K562 (cell line): ENCODE results near the gene CPNE1. TPM values are rescaled to one million over a fixed set of nuclear protein-coding genes. Genes with fewer than 3 reads are reported as not detected.

Experiments used
- ATAC-seq: fragments of 200-7000 bp; cut with Tn5 transposase; 3 replicates; pipeline ENCODE4 v1.9.1; 2020; ENCODE audit warnings: moderate library complexity
- BruUV-seq: library from RNA; stranded (reverse); fragments of 400-500 nt; replicated peaks from 2 replicates; lab custom pipeline; 2021; lab: Mats Ljungman, UMichigan
- CTCF ChIA-PET: fragments of 300-600 bp; formaldehyde crosslinking; extraction: SDS; loops from one replicate; lab custom pipeline; 2021; ENCODE audit warnings: low intra/inter-chr PET ratio; lab: Yijun Ruan, JAX
- POLR2A ChIA-PET: fragments of 300-600, 350-650 bp; sonication (Branson Sonifier 250); formaldehyde crosslinking; extraction: SDS; loops from one replicate; lab custom pipeline; 2021; ENCODE audit warnings: antibody characterized with exemption, inconsistent platforms; lab: Yijun Ruan, JAX
- DNase-seq, 4 experiments: peaks; one replicate each; pipeline versions ENCODE4 v3.0.0 to v3.0.0-alpha.2; 2011 to 2018; ENCODE audit warnings: low spot score in 3 of 4, mixed read lengths in 3 of 4; ENCODE audit errors: extremely low read depth in 1 of 4
- FAIRE-seq: peaks from 2 replicates; lab custom pipeline; 2011; peaks lifted over from hg19 to GRCh38; lab: Jason Lieb, UNC
- H2AFZ ChIP-seq: 2 replicates; pipeline ENCODE4 v1.6.0; 2011; ENCODE audit warnings: low read depth, low read length, control low read depth, inconsistent platforms
- H3K27ac ChIP-seq: fragments of 200-600 bp; 3 replicates; pipeline ENCODE4 v1.8.0; 2011; ENCODE audit warnings: low read depth, mild to moderate bottlenecking, control low read depth, inconsistent platforms, low read length, moderate library complexity, mixed read lengths; ENCODE audit errors: extremely low read depth
- H3K27me3 ChIP-seq, 2 experiments: fragments of 300-600 bp in 1 of 2; 2 replicates in 1 of 2; 3 replicates in 1 of 2; pipeline versions ENCODE4 v1.6.0 to v1.8.0; 2011; ENCODE audit warnings: inconsistent platforms in 2 of 2, low read length in 2 of 2, mild to moderate bottlenecking in 1 of 2, mixed read lengths in 1 of 2, moderate library complexity in 1 of 2; ENCODE audit not compliant: control insufficient read depth in 2 of 2, insufficient read depth in 2 of 2
- H3K36me3 ChIP-seq: fragments of 300-600 bp; 3 replicates; pipeline ENCODE4 v1.8.0; 2011; ENCODE audit warnings: mild to moderate bottlenecking, low read length, inconsistent platforms; ENCODE audit not compliant: control insufficient read depth, insufficient read depth
- H3K4me1 ChIP-seq, 2 experiments: fragments of 200-600 bp in 1 of 2; replicated peaks in 1 of 2; 2 replicates in 1 of 2; 3 replicates in 1 of 2; pipeline versions ENCODE4 v1.5.1 to v1.8.0; 2011; ENCODE audit warnings: inconsistent platforms in 2 of 2, low read length in 2 of 2, mild to moderate bottlenecking in 1 of 2, mixed read lengths in 1 of 2, moderate library complexity in 1 of 2; ENCODE audit not compliant: control insufficient read depth in 2 of 2, insufficient read depth in 2 of 2
- H3K4me2 ChIP-seq: 2 replicates; pipeline ENCODE4 v1.6.1; 2011; ENCODE audit warnings: low read length, control low read depth, inconsistent platforms, mixed read lengths; ENCODE audit not compliant: insufficient read depth
- H3K4me3 ChIP-seq: fragments of 200-600 bp; sonication (generic), shearing (Covaris generic); 2 replicates; pipeline ENCODE4 v1.5.1; 2016; ENCODE audit warnings: control low read depth, inconsistent platforms
- H3K79me2 ChIP-seq: fragments of 200-600 bp; 3 replicates; pipeline ENCODE4 v1.8.0; 2011; ENCODE audit warnings: low read length, inconsistent platforms; ENCODE audit not compliant: control insufficient read depth, insufficient read depth
- H3K9ac ChIP-seq, 2 experiments: 2 replicates each; pipeline versions ENCODE4 v1.6.0 to v1.6.1; 2011; ENCODE audit warnings: low read depth in 2 of 2, low read length in 2 of 2, control low read depth in 1 of 2, inconsistent platforms in 1 of 2, mild to moderate bottlenecking in 1 of 2, mixed read lengths in 1 of 2; ENCODE audit not compliant: insufficient read depth in 1 of 2
- H3K9me1 ChIP-seq: one replicate; pipeline ENCODE4 v1.6.0; 2011; ENCODE audit warnings: inconsistent platforms, mild to moderate bottlenecking, low read length, moderate library complexity; ENCODE audit not compliant: control insufficient read depth, insufficient read depth
- H3K9me3 ChIP-seq: replicated peaks from 2 replicates; pipeline ENCODE4 v1.5.1; 2011; ENCODE audit warnings: low read depth, low read length, inconsistent platforms; ENCODE audit not compliant: control insufficient read depth, insufficient read depth
- H4K20me1 ChIP-seq: replicated peaks from 2 replicates; pipeline ENCODE4 v1.6.1; 2011; ENCODE audit warnings: low read length, inconsistent platforms, mixed read lengths; ENCODE audit not compliant: control insufficient read depth, insufficient read depth
- CUX1 ChIP-seq: fragments of 200-800 bp; sonication (Bioruptor generic); IDR thresholded peaks from 2 replicates; pipeline ENCODE4 v1.6.1; 2016; ENCODE audit warnings: missing genetic modification characterization, missing compliant biosample characterization
- FOXJ2 ChIP-seq: fragments of 200-800 bp; sonication (Bioruptor generic); IDR thresholded peaks from 2 replicates; pipeline ENCODE4 v1.6.1; 2016; ENCODE audit warnings: missing genetic modification characterization, missing compliant biosample characterization
- MTA3 ChIP-seq: fragments of 450-650 bp; formaldehyde crosslinking; IDR thresholded peaks from 2 replicates; pipeline ENCODE4 v1.6.1; 2017; ENCODE audit warnings: mild to moderate bottlenecking, borderline replicate concordance
- NFIC ChIP-seq: fragments of 450-650 bp; IDR thresholded peaks from 2 replicates; pipeline ENCODE4 v1.6.1; 2017; ENCODE audit warnings: mild to moderate bottlenecking, inconsistent platforms
- NR2F6 ChIP-seq: fragments of 450-650 bp; formaldehyde crosslinking; IDR thresholded peaks from 2 replicates; pipeline ENCODE4 v1.4.0; 2020; ENCODE audit warnings: mild to moderate bottlenecking
- PHF8 ChIP-seq: fragments of 200-600 bp; sonication (generic); IDR thresholded peaks from 2 replicates; pipeline ENCODE4 v1.6.1; 2012; ENCODE audit warnings: mixed run types, mild to moderate bottlenecking, inconsistent platforms, low read length, moderate library complexity, borderline replicate concordance
- PPARD ChIP-seq: fragments of 250-450 bp; sonication (Bioruptor Pico); IDR thresholded peaks from 2 replicates; pipeline ENCODE4 v1.8.0; 2022; ENCODE audit warnings: inconsistent platforms, mild to moderate bottlenecking, moderate library complexity
- RBM14 ChIP-seq: fragments of 200-400 bp; formaldehyde crosslinking; IDR thresholded peaks from 2 replicates; pipeline ENCODE4 v1.6.1; 2018; ENCODE audit warnings: low read depth, mild to moderate bottlenecking, low read length, moderate library complexity, borderline replicate concordance; ENCODE audit not compliant: insufficient read depth
- SAP30 ChIP-seq: fragments of 200-600 bp; sonication (generic); IDR thresholded peaks from 2 replicates; pipeline ENCODE4 v1.6.1; 2012; ENCODE audit warnings: borderline replicate concordance, low read depth, mild to moderate bottlenecking, moderate library complexity, low read length, control low read depth, inconsistent platforms; ENCODE audit not compliant: insufficient read depth, poor library complexity, severe bottlenecking
- WGBS: fragments of 100-300 bp; shearing (Covaris generic); methylation state at CpG from one replicate; pipeline ENCODE4 v1.1.6; 2016; ENCODE audit warnings: low coverage, mixed read lengths; ENCODE audit not compliant: insufficient coverage; ENCODE audit errors: missing lambda C conversion rate; 5-methylcytosine and 5-hydroxymethylcytosine counted together
- in situ Hi-C: fragments of 300-500 bp; cut with MboI; formaldehyde crosslinking; loops from 4 replicates; pipeline ENCODE4 v1.15.0; 2018; ENCODE audit warnings: inconsistent platforms, mixed read lengths
- intact Hi-C: fragments of 100-400 bp; cut with micrococcal nuclease; formaldehyde crosslinking; loops from 2 replicates; pipeline ENCODE4 v1.14.2; 2022
- polyA plus RNA-seq, 8 experiments: library from polyadenylated mRNA; depleted of rRNA in 4 of 8; stranded (reverse) in 5 of 8; unstranded in 3 of 8; fragments of >200 nt; fragmentation: Nextera tagmentation in 2 of 8; fragmentation: Illumina TruSeq in 1 of 8; extraction: Ambion mirVana in 2 of 8; extraction: Trizol in 1 of 8; gene quantifications; 2 replicates each; pipeline versions ENCODE4 v1.2.1 to v1.2.3, GENCODE V29; 2011 to 2014; ENCODE audit warnings: inconsistent platforms in 1 of 8, missing spikeins in 1 of 8
- total RNA-seq, 7 experiments: library from RNA; depleted of rRNA in 6 of 7; stranded (reverse); fragments of >200 nt in 6 of 7; fragmentation: Illumina TruSeq in 2 of 7; extraction: Trizol in 2 of 7; gene quantifications; 2 replicates each; pipeline versions ENCODE4 v1.2.1 to v1.2.3, GENCODE V29; 2011 to 2021; ENCODE audit warnings: low replicate concordance in 1 of 7

The CPNE1 gene
- total and polyA plus RNA-seq, 9 of the 15 experiments (the other 6 are each of a cell fraction or from before 2014, with no cell fraction given), result 42.1 to 102 (median 56.0) TPM

GRCh38 chr20:35592339-35592974, 72.2 kb downstream of the CPNE1 start:
- H3K9me1 ChIP-seq, result no peaks in the 10 kb centered on the region
- H3K9ac ChIP-seq, result no peak overlapping the region
- peaks cover 0 to 21% of the 10 kb centered on the region in 2 experiments; a peak in 3 of 5 replicates for H3K27me3 ChIP-seq
- H3K4me3 ChIP-seq, result no peak overlapping the region
- no peak for TF ChIP-seq PPARD (CRISPR knock-in tag)
- no peak for TF ChIP-seq NR2F6
- TF ChIP-seq NFIC, result peak; percentile 78
- TF ChIP-seq, all 486 proteins: peak for 1
- FAIRE-seq, result no peak
- in situ Hi-C loops (no loop called here), intact Hi-C loops (no loop called here)
- 6% methylated on average over 2 of the region's 2 CpGs for WGBS
- Histone ChIP-seq H3K4me1 (peaks cover 0 to 4% of the 10 kb centered on the region in 2 experiments; a peak in 3 of 5 replicates), H3K36me3 (no peaks in the 10 kb centered on the region), H3K9me3 (no peaks in the 10 kb centered on the region), H3K27ac (no peak overlapping the region), H3K79me2 (no peaks in the 10 kb centered on the region), H2AFZ (no peak overlapping the region), H4K20me1 (no peaks in the 10 kb centered on the region), H3K4me2 (no peak overlapping the region)
- ChIA-PET POLR2A (interaction anchor here (0.5 kb wide), 2 partner anchors 21 to 152 kb away, joined by 3 read pairs; no protein-coding TSS in a partner anchor), CTCF (no interaction called here)
- peak in 3 of 4 experiments; percentile 5 to 6 (median 5) for DNase-seq
- no peak for ATAC-seq
- BruUV-seq, result no TSS peak

- in situ Hi-C loops, result no loop called here
- BruUV-seq, result no TSS peak
Observed at GRCh38 chr20:35588397-35588796, 76.3 kb downstream of the CPNE1 start.

More at GRCh38 chr20:35588397-35588796, 76.3 kb downstream of the CPNE1 start:
- H3K4me1 ChIP-seq, result peaks cover 0 to 5% of the 10 kb centered on the region in 2 experiments; a peak in 3 of 5 replicates
- ChIA-PET CTCF (no interaction called here), POLR2A (interaction anchor here (0.6 to 1.2 kb wide), 2 partner anchors 13 to 14 kb away, joined by 3 to 5 read pairs; no protein-coding TSS in a partner anchor)
- WGBS, result 20% methylated on average over 14 of the region's 14 CpGs
- H2AFZ ChIP-seq, result no peak overlapping the region
- no peaks in the 10 kb centered on the region for H3K79me2 ChIP-seq
- H3K9me3 ChIP-seq, result no peaks in the 10 kb centered on the region
- peaks cover 0 to 6% of the 10 kb centered on the region in 2 experiments; a peak in 2 of 5 replicates for H3K27me3 ChIP-seq
- FAIRE-seq (peak; percentile 23), DNase-seq (no peak), ATAC-seq (no peak)
- no peak overlapping the region for H3K27ac ChIP-seq
- H3K9ac ChIP-seq, result no peak overlapping the region
- TF ChIP-seq SAP30, result no peak
- no peak for TF ChIP-seq PHF8
- TF ChIP-seq CUX1 (CRISPR knock-in tag), result no peak
- no peak for TF ChIP-seq MTA3
- no peak for TF ChIP-seq RBM14
- no peak for TF ChIP-seq FOXJ2 (tag)
- intact Hi-C loops, result no loop called here
- no peaks in the 10 kb centered on the region for H4K20me1 ChIP-seq
- no peak overlapping the region for H3K4me2 ChIP-seq
- H3K4me3 ChIP-seq, result no peak overlapping the region
- no peaks in the 10 kb centered on the region for H3K36me3 ChIP-seq
- no peaks in the 10 kb centered on the region for H3K9me1 ChIP-seq
